ENCODE data around the gene FIBP. TPM values are rescaled to one million over a fixed set of nuclear protein-coding genes. Genes with fewer than 3 reads are reported as not detected.
A peak's percentile ranks its signal among the peaks of the same experiment; 100 is the strongest.

Gene FIBP
- total RNA-seq, 4 donors from 2014 or later, result 53.4 to 82.6 (median 75.9) TPM

- DNase-seq, result peak; percentile 55
- H3K27ac ChIP-seq, result peak overlapping the region; percentile 89 to 97 (median 95)
- peaks cover 34 to 48% (median 46%) of the 10 kb centered on the region in 4 donors for H3K4me1 ChIP-seq
- 1% methylated on average over 42 of the region's 60 CpGs; no CpG with 5 or more reads in 1 of the 2 donors for WGBS, 2 donors (ENCODE audit: low coverage in 1 of 2)
- no peaks in the 10 kb centered on the region for H3K27me3 ChIP-seq
- peaks cover 0 to 6% (median 2%) of the 10 kb centered on the region in 4 donors for H3K36me3 ChIP-seq
- TF ChIP-seq POLR2AphosphoS5 (IDR thresholded peaks at IDR 0.05) (no peak), CTCF (IDR thresholded peaks at IDR 0.05) (no peak)
- H3K9me3 ChIP-seq, result no peaks in the 10 kb centered on the region
- intact Hi-C loops (cut with DNase I; ENCODE audit: low total_unique reads), result loop anchor here (2.0 kb wide), 1 partner anchor 31 kb away; the partner anchor contains the start of gene FIBP
- in situ Hi-C loops (cut with MboI; ENCODE audit: low pct_ligation_motif_present in 1 of 4, low pct_unique_long_range_greater_than_20kb in 1 of 4, low sequenced_read_pairs in 3 of 4), result no loop called here
- peak overlapping the region; percentile 77 to 98 (median 91) for H3K4me3 ChIP-seq
These were observed 31.5 kb upstream of the FIBP start for GRCh38 chr11:65919573-65920371.

- H3K9me3 ChIP-seq, result no peaks in the 10 kb centered on the region
- in situ Hi-C loops (cut with MboI; ENCODE audit: low pct_ligation_motif_present in 1 of 4, low pct_unique_long_range_greater_than_20kb in 1 of 4, low sequenced_read_pairs in 3 of 4), result no loop called here
- intact Hi-C loops (cut with DNase I; ENCODE audit: low total_unique reads), result loop anchor here (2.0 kb wide), 1 partner anchor 30 kb away; the partner anchor contains the start of gene FIBP
- no peak for TF ChIP-seq EP300 (IDR thresholded peaks at IDR 0.05; ENCODE audit: low read depth)
- peak; percentile 54 for TF ChIP-seq POLR2A (IDR thresholded peaks at IDR 0.05)
- TF ChIP-seq POLR2AphosphoS5 (IDR thresholded peaks at IDR 0.05), result peak; percentile 34 to 69 (median 58)
- no peaks in the 10 kb centered on the region for H3K27me3 ChIP-seq
- H3K36me3 ChIP-seq, result peaks cover 0 to 6% (median 2%) of the 10 kb centered on the region in 4 donors
- WGBS, 2 donors (ENCODE audit: low coverage in 1 of 2), result 3% methylated on average over 13 of the region's 59 CpGs; no CpG with 5 or more reads in 1 of the 2 donors
- H3K27ac ChIP-seq, result peak within 1 kb of the TSS; percentile 96 to 98 (median 96)
- DNase-seq, result peak; percentile 99
- H3K4me1 ChIP-seq, result peaks cover 34 to 49% (median 46%) of the 10 kb centered on the region in 4 donors
- H3K4me3 ChIP-seq, result peak within 1 kb of the TSS; percentile 84 to 98 (median 91)
These were observed 30.9 kb upstream of the FIBP start, which contains the start of gene DRAP1 for GRCh38 chr11:65919141-65919572. Gene DRAP1 (plus strand): TSS chr11:65919426. CDS start chr11:65919502, 76 bp downstream.

- Histone ChIP-seq H3K4me1 (peaks cover 34 to 49% (median 46%) of the 10 kb centered on the region in 4 donors), H3K27me3 (no peaks in the 10 kb centered on the region), H3K9me3 (no peaks in the 10 kb centered on the region), H3K36me3 (peaks cover 0 to 6% (median 2%) of the 10 kb centered on the region in 4 donors), H3K4me3 (peak within 1 kb of the TSS; percentile 84 to 98 (median 91)), H3K27ac (peak within 1 kb of the TSS; percentile 96 to 98 (median 96))
- WGBS, 2 donors (ENCODE audit: low coverage in 1 of 2), result 5% methylated on average over 41 of the region's 77 CpGs; no CpG with 5 or more reads in 1 of the 2 donors
- no peak for DNase-seq
- in situ Hi-C loops (cut with MboI; ENCODE audit: low pct_ligation_motif_present in 1 of 4, low pct_unique_long_range_greater_than_20kb in 1 of 4, low sequenced_read_pairs in 3 of 4), result no loop called here
- TF ChIP-seq CTCF (IDR thresholded peaks at IDR 0.05), result no peak
- TF ChIP-seq POLR2AphosphoS5 (IDR thresholded peaks at IDR 0.05), result peak in 1 of 3 donors; percentile 55
- intact Hi-C loops (cut with DNase I; ENCODE audit: low total_unique reads), result loop anchor here (2.0 kb wide), 1 partner anchor 30 kb away; the partner anchor contains the start of gene FIBP
These were observed 30.2 kb upstream of the FIBP start, which contains the start of gene C11orf68 for GRCh38 chr11:65918211-65919140. Gene C11orf68 (minus strand): TSS chr11:65919062. CDS start chr11:65919031, 31 bp downstream.

- in situ Hi-C loops (cut with MboI; ENCODE audit: low pct_ligation_motif_present in 1 of 4, low pct_unique_long_range_greater_than_20kb in 1 of 4, low sequenced_read_pairs in 3 of 4) (no loop called here), intact Hi-C loops (cut with DNase I; ENCODE audit: low total_unique reads) (loop anchor here (2.0 kb wide), 1 partner anchor 29 kb away; the partner anchor contains the start of gene FIBP)
- H3K27me3 ChIP-seq, result no peaks in the 10 kb centered on the region
- TF ChIP-seq POLR2AphosphoS5 (IDR thresholded peaks at IDR 0.05), result no peak
- TF ChIP-seq EP300 (IDR thresholded peaks at IDR 0.05; ENCODE audit: low read depth), result no peak
- TF ChIP-seq POLR2A (IDR thresholded peaks at IDR 0.05), result no peak
- TF ChIP-seq CTCF (IDR thresholded peaks at IDR 0.05), result no peak
- H3K4me3 ChIP-seq, result peak overlapping the region; percentile 64 to 98 (median 84)
- WGBS, 2 donors (ENCODE audit: low coverage in 1 of 2), result 88% methylated on average over 21 of the region's 35 CpGs; no CpG with 5 or more reads in 1 of the 2 donors
- peaks cover 0 to 3% (median under 1%) of the 10 kb centered on the region in 4 donors for H3K36me3 ChIP-seq
- no peak for DNase-seq
- H3K4me1 ChIP-seq, result peaks cover 34 to 49% (median 46%) of the 10 kb centered on the region in 4 donors
- peak overlapping the region; percentile 91 to 98 (median 96) for H3K27ac ChIP-seq
- no peaks in the 10 kb centered on the region for H3K9me3 ChIP-seq
These were observed 29.4 kb upstream of the FIBP start for GRCh38 chr11:65917434-65918210.
